Ishikawa (cell line): ENCODE data around the gene PCDHGA12.

Source experiments
- CEBPB ChIP-seq: IDR thresholded peaks from 2 replicates; pipeline ENCODE4 v1.6.1; 2012
- CREB1 ChIP-seq: IDR thresholded peaks from 2 replicates; pipeline ENCODE4 v1.6.1; 2012; ENCODE audit warnings: low read depth
- EGR1 ChIP-seq: IDR thresholded peaks from 2 replicates; pipeline ENCODE4 v1.6.1; 2012
- EP300 ChIP-seq: IDR thresholded peaks from 2 replicates; pipeline ENCODE4 v1.6.1; 2012; ENCODE audit warnings: borderline replicate concordance
- FOXM1 ChIP-seq: IDR thresholded peaks from 2 replicates; pipeline ENCODE4 v1.6.1; 2012; ENCODE audit warnings: low read depth, borderline replicate concordance
- NFIC ChIP-seq: IDR thresholded peaks from 2 replicates; pipeline ENCODE4 v1.6.1; 2012
- RAD21 ChIP-seq: IDR thresholded peaks from 2 replicates; pipeline ENCODE4 v1.6.1; 2012; ENCODE audit warnings: low read depth
- TAF1 ChIP-seq: IDR thresholded peaks from 2 replicates; pipeline ENCODE4 v1.6.1; 2012; ENCODE audit warnings: low read depth, mild to moderate bottlenecking
- TCF12 ChIP-seq: IDR thresholded peaks from 2 replicates; pipeline ENCODE4 v1.6.1; 2012; ENCODE audit warnings: low read depth
- TEAD4 ChIP-seq: IDR thresholded peaks from 2 replicates; pipeline ENCODE4 v1.6.1; 2012
- YY1 ChIP-seq: IDR thresholded peaks from 2 replicates; pipeline ENCODE4 v1.6.1; 2012; ENCODE audit warnings: low read depth
- ZBTB7A ChIP-seq: IDR thresholded peaks from 2 replicates; pipeline ENCODE4 v1.6.1; 2012; ENCODE audit warnings: low read depth
- TF ChIP-seq, protein P1 (sequence below): IDR thresholded peaks from 2 replicates; pipeline ENCODE4 v1.6.1; 2012
- TF ChIP-seq, protein P2 (sequence below): IDR thresholded peaks from 2 replicates; pipeline ENCODE4 v1.6.1; 2012
- TF ChIP-seq, protein P3 (sequence below): IDR thresholded peaks from 2 replicates; pipeline ENCODE4 v1.6.1; 2012; ENCODE audit warnings: low read depth, mild to moderate bottlenecking

The PCDHGA12 gene

GRCh38 chr5:141407790-141408505, 22.4 kb upstream of the PCDHGA12 start, which contains the start of gene PCDHGB6:
PCDHGB6 (plus strand) TSS chr5:141408021; CDS start chr5:141408203, 182 bp downstream.
- peak; percentile 26; the same call in 1 of the 2 replicates for TF ChIP-seq RAD21

GRCh38 chr5:141409598-141410306, 20.6 kb upstream of the PCDHGA12 start:
- TF ChIP-seq EP300 = no peak
- TF ChIP-seq TCF12 = no peak
- TF ChIP-seq, protein P1, sequence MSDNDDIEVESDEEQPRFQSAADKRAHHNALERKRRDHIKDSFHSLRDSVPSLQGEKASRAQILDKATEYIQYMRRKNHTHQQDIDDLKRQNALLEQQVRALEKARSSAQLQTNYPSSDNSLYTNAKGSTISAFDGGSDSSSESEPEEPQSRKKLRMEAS = no peak
- no peak for TF ChIP-seq ZBTB7A
- TF ChIP-seq RAD21 = no peak
- no peak for TF ChIP-seq TAF1
- TF ChIP-seq YY1 = no peak
- TF ChIP-seq, protein P2, sequence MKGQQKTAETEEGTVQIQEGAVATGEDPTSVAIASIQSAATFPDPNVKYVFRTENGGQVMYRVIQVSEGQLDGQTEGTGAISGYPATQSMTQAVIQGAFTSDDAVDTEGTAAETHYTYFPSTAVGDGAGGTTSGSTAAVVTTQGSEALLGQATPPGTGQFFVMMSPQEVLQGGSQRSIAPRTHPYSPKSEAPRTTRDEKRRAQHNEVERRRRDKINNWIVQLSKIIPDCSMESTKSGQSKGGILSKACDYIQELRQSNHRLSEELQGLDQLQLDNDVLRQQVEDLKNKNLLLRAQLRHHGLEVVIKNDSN = no peak
- TF ChIP-seq NFIC = no peak
- TF ChIP-seq FOXM1 = no peak
- TF ChIP-seq EGR1 = no peak
- TF ChIP-seq, protein P3, sequence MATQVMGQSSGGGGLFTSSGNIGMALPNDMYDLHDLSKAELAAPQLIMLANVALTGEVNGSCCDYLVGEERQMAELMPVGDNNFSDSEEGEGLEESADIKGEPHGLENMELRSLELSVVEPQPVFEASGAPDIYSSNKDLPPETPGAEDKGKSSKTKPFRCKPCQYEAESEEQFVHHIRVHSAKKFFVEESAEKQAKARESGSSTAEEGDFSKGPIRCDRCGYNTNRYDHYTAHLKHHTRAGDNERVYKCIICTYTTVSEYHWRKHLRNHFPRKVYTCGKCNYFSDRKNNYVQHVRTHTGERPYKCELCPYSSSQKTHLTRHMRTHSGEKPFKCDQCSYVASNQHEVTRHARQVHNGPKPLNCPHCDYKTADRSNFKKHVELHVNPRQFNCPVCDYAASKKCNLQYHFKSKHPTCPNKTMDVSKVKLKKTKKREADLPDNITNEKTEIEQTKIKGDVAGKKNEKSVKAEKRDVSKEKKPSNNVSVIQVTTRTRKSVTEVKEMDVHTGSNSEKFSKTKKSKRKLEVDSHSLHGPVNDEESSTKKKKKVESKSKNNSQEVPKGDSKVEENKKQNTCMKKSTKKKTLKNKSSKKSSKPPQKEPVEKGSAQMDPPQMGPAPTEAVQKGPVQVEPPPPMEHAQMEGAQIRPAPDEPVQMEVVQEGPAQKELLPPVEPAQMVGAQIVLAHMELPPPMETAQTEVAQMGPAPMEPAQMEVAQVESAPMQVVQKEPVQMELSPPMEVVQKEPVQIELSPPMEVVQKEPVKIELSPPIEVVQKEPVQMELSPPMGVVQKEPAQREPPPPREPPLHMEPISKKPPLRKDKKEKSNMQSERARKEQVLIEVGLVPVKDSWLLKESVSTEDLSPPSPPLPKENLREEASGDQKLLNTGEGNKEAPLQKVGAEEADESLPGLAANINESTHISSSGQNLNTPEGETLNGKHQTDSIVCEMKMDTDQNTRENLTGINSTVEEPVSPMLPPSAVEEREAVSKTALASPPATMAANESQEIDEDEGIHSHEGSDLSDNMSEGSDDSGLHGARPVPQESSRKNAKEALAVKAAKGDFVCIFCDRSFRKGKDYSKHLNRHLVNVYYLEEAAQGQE = no peak
- TF ChIP-seq TEAD4 = no peak
- no peak for TF ChIP-seq CEBPB
- no peak for TF ChIP-seq CREB1

DNA sequence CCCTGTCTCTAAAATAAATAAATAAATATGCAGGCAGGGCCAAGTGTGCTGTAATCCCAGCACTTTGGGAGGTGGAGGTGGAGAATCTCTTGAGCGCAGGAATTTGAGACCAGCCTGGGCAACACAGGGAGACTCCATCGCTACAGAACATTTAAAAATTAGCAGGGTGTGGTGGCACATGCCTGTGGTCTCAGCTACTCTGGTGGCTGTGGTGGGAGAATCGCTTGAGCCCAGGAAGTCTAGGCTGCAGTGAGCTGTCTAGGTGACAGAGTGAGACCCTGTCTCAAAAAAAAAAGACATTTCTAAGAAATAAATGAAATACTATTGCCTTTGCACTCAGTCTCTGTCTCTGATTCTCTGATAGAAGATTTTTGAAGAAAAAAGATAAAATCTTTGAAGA, 18.7 kb upstream of the PCDHGA12 start:
- no peak for TF ChIP-seq ZBTB7A
- no peak for TF ChIP-seq YY1
- TF ChIP-seq CREB1 = no peak
- TF ChIP-seq, protein P1 = no peak
- no peak for TF ChIP-seq TEAD4
- TF ChIP-seq, protein P3 = no peak
- no peak for TF ChIP-seq CEBPB
- TF ChIP-seq, protein P2 = no peak
- TF ChIP-seq RAD21 = no peak
- TF ChIP-seq TCF12 = no peak
- TF ChIP-seq EGR1 = no peak
- no peak for TF ChIP-seq NFIC
- TF ChIP-seq EP300 = no peak
- TF ChIP-seq FOXM1 = no peak
- no peak for TF ChIP-seq TAF1

DNA sequence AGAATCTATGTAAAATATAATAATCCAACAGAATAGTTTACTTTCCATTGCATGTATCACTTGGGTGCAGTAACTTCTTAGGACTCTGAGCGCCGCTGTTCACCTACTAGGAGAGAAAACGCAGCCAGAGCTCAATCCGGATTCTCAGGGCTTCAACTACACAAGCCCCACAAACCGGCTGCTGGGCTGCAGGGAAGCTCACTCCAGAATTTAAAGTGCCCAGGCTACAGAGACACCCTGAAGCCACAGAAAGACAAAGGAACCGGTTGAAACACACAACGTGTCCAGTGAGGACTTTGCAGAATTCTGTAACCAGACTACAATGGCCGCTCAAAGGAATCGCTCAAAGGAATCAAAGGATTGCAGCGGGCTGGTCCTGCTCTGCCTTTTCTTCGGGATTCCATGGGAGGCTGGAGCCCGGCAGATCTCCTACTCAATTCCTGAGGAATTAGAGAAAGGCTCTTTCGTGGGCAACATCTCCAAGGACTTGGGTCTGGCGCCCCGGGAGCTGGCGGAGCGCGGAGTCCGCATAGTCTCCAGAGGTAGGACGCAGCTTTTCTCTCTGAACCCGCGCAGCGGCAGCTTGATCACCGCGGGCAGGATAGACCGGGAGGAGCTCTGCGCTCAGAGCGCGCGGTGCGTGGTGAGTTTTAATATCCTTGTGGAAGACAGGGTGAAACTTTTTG, 17.3 kb upstream of the PCDHGA12 start, which contains the start of gene PCDHGA10:
Gene PCDHGA10 (plus strand): TSS at position 134 of the 686 bp plus-strand sequence. CDS start 189 bp downstream, at position 323.
- TF ChIP-seq YY1 = 0 out of 2 replicates have a peak, but pooled peaks have one; percentile 14
- TF ChIP-seq, protein P2 = no peak
- no peak for TF ChIP-seq CEBPB
- no peak for TF ChIP-seq TAF1
- peak; percentile 90 for TF ChIP-seq RAD21
- TF ChIP-seq EP300 = no peak
- TF ChIP-seq, protein P3 = no peak
